Immature natural killer cell (primary cell): ENCODE data around the gene KDM4C. TPM values are rescaled to one million over a fixed set of nuclear protein-coding genes. Genes with fewer than 3 reads are reported as not detected.

Experiments used
- DNase-seq, 3 donors: peaks; one replicate each; pipeline ENCODE4 v3.0.0; 2022; ENCODE audit warnings: mixed read lengths in 1 of 3
- H3K27ac Mint-ChIP-seq, 6 donors: one replicate each; pipeline ENCODE4 v1.8.0; 2020; ENCODE audit warnings: mixed read lengths in 6 of 6, mild to moderate bottlenecking in 5 of 6, inconsistent platforms in 4 of 6, moderate library complexity in 3 of 6
- H3K27me3 Mint-ChIP-seq, 3 donors: one replicate each; pipeline ENCODE4 v1.8.0; 2020 to 2021; ENCODE audit warnings: low read depth in 3 of 3, mild to moderate bottlenecking in 3 of 3, mixed read lengths in 3 of 3, moderate library complexity in 3 of 3, inconsistent platforms in 1 of 3
- H3K36me3 Mint-ChIP-seq, 3 donors: one replicate each; pipeline ENCODE4 v1.8.0; 2020; ENCODE audit warnings: mixed read lengths in 3 of 3, inconsistent platforms in 2 of 3, mild to moderate bottlenecking in 2 of 3
- H3K4me1 Mint-ChIP-seq, 2 donors: one replicate each; pipeline ENCODE4 v1.8.0; 2020; ENCODE audit warnings: inconsistent platforms in 2 of 2, mild to moderate bottlenecking in 2 of 2, mixed read lengths in 2 of 2, moderate library complexity in 1 of 2
- H3K4me3 Mint-ChIP-seq, 5 donors: one replicate each; pipeline ENCODE4 v1.8.0; 2020; ENCODE audit warnings: mild to moderate bottlenecking in 5 of 5, mixed read lengths in 5 of 5, inconsistent platforms in 3 of 5, moderate library complexity in 3 of 5
- H3K9me3 Mint-ChIP-seq, 6 donors: one replicate each; pipeline ENCODE4 v1.8.0; 2020; ENCODE audit warnings: mild to moderate bottlenecking in 6 of 6, mixed read lengths in 6 of 6, inconsistent platforms in 4 of 6, moderate library complexity in 3 of 6
- polyA plus RNA-seq, 3 donors: library from polyadenylated mRNA; unstranded; fragments of 300-500 nt; fragmentation: Illumina TruSeq; gene quantifications; one replicate each; pipeline ENCODE4 v1.2.3, GENCODE V29; 2021

Gene KDM4C
- polyA plus RNA-seq, 3 donors from 2014 or later, result 18.2 to 45.6 (median 29.9) TPM

GRCh38 chr9:6977761-6978160 lies 220.0 kb downstream of the KDM4C start:
- Mint-ChIP-seq H3K27ac (peak overlapping the region in 5 of 6 donors; percentile 13 to 54 (median 25)), H3K27me3 (peaks cover 0 to 1% (median 0%) of the 10 kb centered on the region in 3 donors), H3K4me1 (peaks cover 46 to 72% of the 10 kb centered on the region in 2 donors), H3K9me3 (no peaks in the 10 kb centered on the region), H3K36me3 (peaks cover 6 to 16% (median 15%) of the 10 kb centered on the region in 3 donors), H3K4me3 (peak overlapping the region in 2 of 5 donors; percentile 12 to 14)
- peak in 1 of 3 donors; percentile 3 for DNase-seq

DNA sequence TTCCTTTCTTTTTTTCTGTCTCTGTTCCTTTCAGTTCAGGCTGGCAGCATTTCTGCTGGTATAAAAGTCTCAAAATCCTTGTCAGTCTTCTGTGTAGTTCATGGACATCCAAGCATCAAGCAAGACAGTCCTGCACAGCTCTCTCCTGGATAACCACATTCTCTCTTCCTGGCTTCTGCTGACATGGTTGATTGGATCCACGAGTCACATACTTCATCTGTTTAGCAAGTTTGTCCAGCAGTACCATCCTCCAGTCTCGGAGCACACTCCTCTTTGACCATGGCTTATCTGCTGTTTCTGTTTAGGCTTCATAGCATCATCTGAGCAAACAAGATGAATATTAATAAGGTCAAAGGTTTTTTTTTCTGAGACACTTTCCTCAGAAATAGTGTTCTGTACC lies 220.8 kb downstream of the KDM4C start:
- no peak for DNase-seq
- Mint-ChIP-seq H3K27me3 (peaks cover 0 to 3% (median 0%) of the 10 kb centered on the region in 3 donors), H3K27ac (peak overlapping the region in 1 of 6 donors; percentile 8), H3K9me3 (no peaks in the 10 kb centered on the region), H3K36me3 (peaks cover 6 to 22% (median 15%) of the 10 kb centered on the region in 3 donors), H3K4me3 (no peak overlapping the region), H3K4me1 (peaks cover 42 to 63% of the 10 kb centered on the region in 2 donors)

DNA sequence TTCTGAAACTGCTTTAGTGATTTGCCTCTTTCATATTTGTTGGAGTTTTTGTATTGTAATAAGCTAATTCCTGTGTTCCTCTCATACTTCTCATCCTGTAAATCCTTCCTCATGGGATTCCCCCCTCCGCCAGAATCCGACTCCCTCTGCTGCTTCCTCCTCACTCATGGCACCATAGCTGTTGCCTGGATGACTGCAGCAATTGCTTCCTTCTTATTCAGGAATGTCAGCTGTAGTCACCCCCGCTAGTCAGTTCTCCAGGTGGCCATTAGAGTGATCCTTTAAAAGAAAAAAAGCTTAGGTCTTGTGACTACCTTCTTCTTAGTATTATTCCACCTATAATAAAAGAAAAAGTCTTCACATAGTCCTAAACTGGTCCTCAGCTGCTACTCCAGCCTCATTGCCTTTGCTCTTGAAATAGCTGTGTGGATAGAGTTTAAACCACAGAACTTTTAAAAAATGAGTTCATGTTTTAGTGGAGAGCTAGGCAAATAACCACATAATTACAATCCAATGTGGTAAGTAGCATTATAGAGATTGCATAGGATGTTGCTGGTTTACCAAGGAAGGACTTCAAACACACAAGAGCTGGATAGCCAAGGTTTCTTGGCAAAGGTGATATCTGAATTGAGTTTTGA lies 227.3 kb downstream of the KDM4C start:
- H3K27me3 Mint-ChIP-seq, result peaks cover 0 to 1% (median 0%) of the 10 kb centered on the region in 3 donors
- no peaks in the 10 kb centered on the region for H3K9me3 Mint-ChIP-seq
- no peak overlapping the region for H3K4me3 Mint-ChIP-seq
- peaks cover 3% of the 10 kb centered on the region in 2 donors for H3K4me1 Mint-ChIP-seq
- peaks cover 24 to 49% (median 35%) of the 10 kb centered on the region in 3 donors for H3K36me3 Mint-ChIP-seq
- peak overlapping the region in 2 of 6 donors; percentile 2 to 79 for H3K27ac Mint-ChIP-seq
- no peak for DNase-seq

DNA sequence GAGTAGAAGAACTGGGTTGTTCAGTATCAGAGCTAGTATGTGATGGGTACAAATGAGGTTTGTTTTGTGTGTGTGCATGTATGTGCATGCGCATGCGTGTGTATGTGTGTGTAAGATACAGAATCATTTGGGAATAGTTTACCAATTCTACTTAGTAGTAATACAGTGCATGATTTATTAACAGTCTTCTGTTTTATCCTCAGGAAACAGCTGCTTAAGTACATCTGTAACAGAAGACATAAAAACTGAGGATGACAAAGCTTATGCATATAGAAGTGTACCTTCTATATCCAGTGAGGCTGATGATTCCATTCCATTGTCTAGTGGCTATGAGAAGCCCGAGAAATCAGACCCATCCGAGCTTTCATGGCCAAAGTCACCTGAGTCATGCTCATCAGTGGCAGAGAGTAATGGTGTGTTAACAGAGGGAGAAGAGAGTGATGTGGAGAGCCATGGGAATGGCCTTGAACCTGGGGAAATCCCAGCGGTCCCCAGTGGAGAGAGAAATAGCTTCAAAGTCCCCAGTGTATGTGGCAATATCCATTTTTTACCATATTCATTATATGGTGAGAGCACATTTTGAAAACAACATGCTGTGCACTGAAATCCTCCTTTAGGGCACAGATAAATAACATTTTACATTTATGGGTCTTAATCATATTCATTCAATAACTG lies 228.5 kb downstream of the KDM4C start:
- Mint-ChIP-seq H3K4me3 (no peak overlapping the region), H3K27ac (peak overlapping the region in 1 of 6 donors; percentile 11), H3K4me1 (no peaks in the 10 kb centered on the region), H3K9me3 (no peaks in the 10 kb centered on the region), H3K27me3 (peaks cover 0 to 1% (median 0%) of the 10 kb centered on the region in 3 donors), H3K36me3 (peaks cover 24 to 53% (median 34%) of the 10 kb centered on the region in 3 donors)
- no peak for DNase-seq

- DNase-seq, result no peak
- H3K4me1 Mint-ChIP-seq, result no peaks in the 10 kb centered on the region
- no peak overlapping the region for H3K4me3 Mint-ChIP-seq
- H3K27me3 Mint-ChIP-seq, result peaks cover 0 to 1% (median 0%) of the 10 kb centered on the region in 3 donors
- H3K27ac Mint-ChIP-seq, result peak overlapping the region in 1 of 6 donors; percentile 59
- no peaks in the 10 kb centered on the region for H3K9me3 Mint-ChIP-seq
- peaks cover 24 to 52% (median 26%) of the 10 kb centered on the region in 3 donors for H3K36me3 Mint-ChIP-seq
These were observed 229.6 kb downstream of the KDM4C start for GRCh38 chr9:6987381-6987780.

GRCh38 chr9:6991418-6991817 lies 233.6 kb downstream of the KDM4C start:
- Mint-ChIP-seq H3K36me3 (peaks cover 20 to 43% (median 27%) of the 10 kb centered on the region in 3 donors), H3K4me1 (no peaks in the 10 kb centered on the region), H3K4me3 (no peak overlapping the region), H3K9me3 (no peaks in the 10 kb centered on the region), H3K27me3 (peaks cover 0 to 4% (median 0%) of the 10 kb centered on the region in 3 donors), H3K27ac (no peak overlapping the region)
- DNase-seq, result no peak

- H3K4me3 Mint-ChIP-seq, result no peak overlapping the region
- no peak overlapping the region for H3K27ac Mint-ChIP-seq
- DNase-seq, result no peak
- peaks cover 0 to 7% (median 0%) of the 10 kb centered on the region in 3 donors for H3K27me3 Mint-ChIP-seq
- no peaks in the 10 kb centered on the region for H3K9me3 Mint-ChIP-seq
- H3K4me1 Mint-ChIP-seq, result no peaks in the 10 kb centered on the region
- H3K36me3 Mint-ChIP-seq, result peaks cover 14 to 40% (median 17%) of the 10 kb centered on the region in 3 donors
These were observed 238.5 kb downstream of the KDM4C start for GRCh38 chr9:6996061-6996854.

DNA sequence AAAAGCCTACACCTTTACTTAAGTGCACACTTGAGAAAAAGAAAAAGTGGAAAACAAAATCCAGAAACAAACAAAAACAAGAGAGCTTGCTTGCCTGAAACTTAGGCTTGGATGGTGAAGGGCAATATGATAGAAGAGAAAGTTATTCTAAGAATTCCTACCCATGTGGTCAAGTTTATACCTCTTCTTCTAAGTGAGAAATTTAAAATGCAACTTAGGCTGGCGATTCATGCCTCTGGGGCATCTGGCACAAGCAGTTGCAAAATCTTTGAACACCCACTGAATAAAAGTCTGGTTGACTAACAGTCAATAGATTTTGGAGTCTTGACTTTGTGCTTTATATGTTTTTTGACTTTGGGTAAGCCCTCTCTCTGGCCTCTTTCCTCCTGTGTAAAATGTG lies 239.6 kb downstream of the KDM4C start:
- Mint-ChIP-seq H3K27ac (no peak overlapping the region), H3K4me1 (peaks cover 0 to 4% of the 10 kb centered on the region in 2 donors), H3K27me3 (peaks cover 0 to 7% (median 0%) of the 10 kb centered on the region in 3 donors), H3K9me3 (no peaks in the 10 kb centered on the region), H3K4me3 (no peak overlapping the region), H3K36me3 (peaks cover 17 to 42% (median 18%) of the 10 kb centered on the region in 3 donors)
- no peak for DNase-seq

DNA sequence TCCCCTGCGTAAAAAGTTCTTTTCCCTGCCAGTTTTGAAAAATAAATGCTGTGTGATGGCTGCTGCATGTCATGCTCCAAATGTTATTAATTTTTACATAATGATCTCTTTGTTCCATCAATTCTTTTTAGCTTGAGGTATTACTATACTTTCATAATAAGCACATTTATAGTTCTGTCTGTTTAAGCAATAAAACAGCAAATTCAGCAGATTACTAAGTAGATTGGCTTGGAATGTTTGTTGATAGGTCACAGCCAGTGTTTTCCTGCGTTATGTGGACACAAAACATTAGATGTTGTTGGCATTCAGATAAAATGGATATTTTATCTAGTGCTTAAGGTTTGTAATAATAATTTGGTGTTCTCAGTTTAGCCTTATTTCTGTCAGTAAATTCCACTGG lies 242.0 kb downstream of the KDM4C start:
- Mint-ChIP-seq H3K27me3 (peaks cover 0 to 3% (median 0%) of the 10 kb centered on the region in 3 donors), H3K4me3 (no peak overlapping the region), H3K4me1 (peaks cover 0 to 4% of the 10 kb centered on the region in 2 donors), H3K36me3 (peaks cover 10 to 41% (median 13%) of the 10 kb centered on the region in 3 donors), H3K27ac (no peak overlapping the region), H3K9me3 (no peaks in the 10 kb centered on the region)
- no peak for DNase-seq

DNA sequence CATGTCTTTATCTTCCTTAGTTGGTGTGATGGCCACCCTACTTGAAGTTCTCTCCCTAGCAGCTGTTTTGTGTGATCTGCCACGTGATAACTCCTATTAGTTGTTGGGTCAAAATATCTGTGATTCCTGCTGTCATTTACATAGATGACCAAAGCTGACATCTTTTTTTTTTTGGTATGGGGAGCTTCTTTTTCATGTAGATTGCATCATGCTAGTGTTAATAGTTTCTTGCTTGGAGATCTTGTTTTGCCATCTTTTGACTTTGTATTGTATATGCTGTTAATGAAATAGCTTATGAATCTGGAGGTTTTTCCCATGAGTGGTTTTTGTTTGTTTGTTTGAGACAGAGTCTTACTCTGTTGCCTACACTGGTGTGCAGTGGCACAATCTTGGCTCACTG lies 243.8 kb downstream of the KDM4C start:
- no peak overlapping the region for H3K27ac Mint-ChIP-seq
- DNase-seq, result no peak
- no peak overlapping the region for H3K4me3 Mint-ChIP-seq
- peaks cover 3 to 30% (median 4%) of the 10 kb centered on the region in 3 donors for H3K36me3 Mint-ChIP-seq
- no peaks in the 10 kb centered on the region for H3K9me3 Mint-ChIP-seq
- H3K4me1 Mint-ChIP-seq, result peaks cover 0 to 4% of the 10 kb centered on the region in 2 donors
- H3K27me3 Mint-ChIP-seq, result peaks cover 0 to 3% (median 0%) of the 10 kb centered on the region in 3 donors

DNA sequence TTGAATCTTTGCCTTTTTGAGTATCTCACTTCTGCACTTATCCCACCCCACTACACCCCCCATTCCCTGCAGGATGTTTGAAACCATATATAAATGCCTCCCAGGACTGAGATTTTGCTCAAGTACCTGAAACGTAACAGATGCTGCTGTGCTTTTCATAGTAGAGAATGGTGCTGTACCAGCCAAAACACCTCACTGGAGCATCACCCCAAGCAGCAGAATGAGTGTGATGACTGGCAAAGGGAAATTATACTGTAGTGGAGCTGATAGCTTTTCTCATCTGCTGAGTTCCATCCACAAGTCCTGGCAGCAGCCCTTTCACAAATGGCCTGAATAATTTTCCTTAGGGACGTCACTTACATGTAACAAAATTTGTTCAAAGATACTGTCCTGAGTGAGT lies 246.1 kb downstream of the KDM4C start:
- Mint-ChIP-seq H3K36me3 (peaks cover 14 to 36% (median 21%) of the 10 kb centered on the region in 3 donors), H3K9me3 (peaks cover 0 to 1% (median 0%) of the 10 kb centered on the region in 6 donors), H3K27ac (no peak overlapping the region), H3K27me3 (no peaks in the 10 kb centered on the region), H3K4me1 (peaks cover 4% of the 10 kb centered on the region in 2 donors), H3K4me3 (no peak overlapping the region)
- no peak for DNase-seq

GRCh38 chr9:7006417-7006816 lies 248.6 kb downstream of the KDM4C start:
- H3K27me3 Mint-ChIP-seq, result no peaks in the 10 kb centered on the region
- peak overlapping the region in 1 of 6 donors; percentile 10 for H3K27ac Mint-ChIP-seq
- peaks cover 0 to 4% (median 3%) of the 10 kb centered on the region in 6 donors for H3K9me3 Mint-ChIP-seq
- DNase-seq, result no peak
- H3K36me3 Mint-ChIP-seq, result peaks cover 19 to 44% (median 29%) of the 10 kb centered on the region in 3 donors
- H3K4me3 Mint-ChIP-seq, result no peak overlapping the region
- H3K4me1 Mint-ChIP-seq, result peaks cover 9 to 11% of the 10 kb centered on the region in 2 donors

- Mint-ChIP-seq H3K36me3 (peaks cover 27 to 41% (median 38%) of the 10 kb centered on the region in 3 donors), H3K4me3 (no peak overlapping the region), H3K9me3 (peaks cover 0 to 4% (median 3%) of the 10 kb centered on the region in 6 donors)
These were observed 250.6 kb downstream of the KDM4C start for GRCh38 chr9:7008411-7008810.

More at GRCh38 chr9:7008411-7008810, 250.6 kb downstream of the KDM4C start:
- Mint-ChIP-seq H3K27ac (no peak overlapping the region), H3K27me3 (peaks cover 0 to under 1% (median 0%) of the 10 kb centered on the region in 3 donors), H3K4me1 (peaks cover 16 to 23% of the 10 kb centered on the region in 2 donors)
- no peak for DNase-seq
